ENCODE measurements around the gene LRRC71.

DNA sequence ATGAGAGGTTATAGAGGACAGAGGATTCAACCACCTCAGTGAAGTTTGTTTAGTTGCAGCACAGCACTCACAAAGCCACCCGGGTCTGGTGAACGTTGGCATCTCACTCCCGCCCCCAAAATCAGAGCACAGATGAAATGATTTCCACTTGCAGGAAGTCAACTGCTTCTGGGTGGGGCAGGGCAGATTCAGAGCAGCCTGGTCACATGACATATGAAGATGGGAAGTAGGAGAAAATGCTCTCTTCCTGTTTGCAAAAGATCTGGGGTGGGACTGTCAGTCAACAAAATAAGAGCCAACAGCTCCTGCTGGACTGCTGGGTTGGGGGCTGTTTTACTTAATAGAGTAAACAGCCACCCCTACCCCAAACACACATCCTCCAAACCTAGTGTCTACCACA lies 43.2 kb downstream of the LRRC71 start:
- TF ChIP-seq, protein P1, sequence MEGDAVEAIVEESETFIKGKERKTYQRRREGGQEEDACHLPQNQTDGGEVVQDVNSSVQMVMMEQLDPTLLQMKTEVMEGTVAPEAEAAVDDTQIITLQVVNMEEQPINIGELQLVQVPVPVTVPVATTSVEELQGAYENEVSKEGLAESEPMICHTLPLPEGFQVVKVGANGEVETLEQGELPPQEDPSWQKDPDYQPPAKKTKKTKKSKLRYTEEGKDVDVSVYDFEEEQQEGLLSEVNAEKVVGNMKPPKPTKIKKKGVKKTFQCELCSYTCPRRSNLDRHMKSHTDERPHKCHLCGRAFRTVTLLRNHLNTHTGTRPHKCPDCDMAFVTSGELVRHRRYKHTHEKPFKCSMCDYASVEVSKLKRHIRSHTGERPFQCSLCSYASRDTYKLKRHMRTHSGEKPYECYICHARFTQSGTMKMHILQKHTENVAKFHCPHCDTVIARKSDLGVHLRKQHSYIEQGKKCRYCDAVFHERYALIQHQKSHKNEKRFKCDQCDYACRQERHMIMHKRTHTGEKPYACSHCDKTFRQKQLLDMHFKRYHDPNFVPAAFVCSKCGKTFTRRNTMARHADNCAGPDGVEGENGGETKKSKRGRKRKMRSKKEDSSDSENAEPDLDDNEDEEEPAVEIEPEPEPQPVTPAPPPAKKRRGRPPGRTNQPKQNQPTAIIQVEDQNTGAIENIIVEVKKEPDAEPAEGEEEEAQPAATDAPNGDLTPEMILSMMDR (IDR thresholded peaks at IDR 0.05), result no peak
- TF ChIP-seq POLR2A (IDR thresholded peaks at IDR 0.05), result no peak
- TF ChIP-seq POLR2AphosphoS5 (IDR thresholded peaks at IDR 0.05), result no peak
